ENCODE data around the gene TRMT11. TPM values are rescaled to one million over a fixed set of nuclear protein-coding genes. Genes with fewer than 3 reads are reported as not detected.

TRMT11 gene
- total and polyA plus RNA-seq, 2 experiments from 2014 or later, result 21.0 to 24.2 TPM

DNA sequence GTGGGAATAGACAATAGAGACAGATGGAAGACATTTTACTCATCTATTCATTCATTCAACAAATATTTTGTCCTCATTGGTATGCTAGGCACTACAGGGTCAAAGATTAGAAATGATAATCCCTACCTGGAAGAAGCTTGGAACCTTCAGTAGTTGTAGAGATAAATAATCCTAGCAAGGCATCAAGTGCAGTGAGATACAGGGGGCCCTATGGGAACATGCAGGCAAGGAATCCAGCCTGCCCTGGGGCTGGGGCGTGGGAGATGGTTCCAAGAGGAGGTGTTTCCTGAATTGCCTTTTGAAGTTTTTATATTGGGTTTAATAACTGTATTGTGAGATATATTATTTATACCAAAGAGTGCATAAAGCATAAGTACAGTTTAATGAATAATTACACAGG is 64.5 kb downstream of the TRMT11 start:
- Histone ChIP-seq H3K9ac (no peak overlapping the region), H4K20me1 (ENCODE audit: insufficient read depth) (no peaks in the 10 kb centered on the region; the same call in 1 of the 2 replicates), H3F3A (ENCODE audit: insufficient read depth) (no peaks in the 10 kb centered on the region), H3K9me3 (ENCODE audit: low read depth) (no peaks in the 10 kb centered on the region), H3K9me2 (ENCODE audit: insufficient read depth) (0 out of 2 replicates have a peak, but pooled peaks cover 1% of the 10 kb centered on the region), H3K4me3 (no peak overlapping the region), H3K27ac (no peak overlapping the region), H2AFZ (no peak overlapping the region), H3K79me2 (ENCODE audit: insufficient read depth) (no peaks in the 10 kb centered on the region), H3K27me3 (replicated peaks; ENCODE audit: insufficient read depth) (no peaks in the 10 kb centered on the region), H3K4me2 (ENCODE audit: unreplicated experiment) (no peak overlapping the region), H3K36me3 (ENCODE audit: low read depth) (no peaks in the 10 kb centered on the region), H3K4me1 (ENCODE audit: insufficient read depth) (no peaks in the 10 kb centered on the region)
- in situ Hi-C loops (cut with MboI), result no loop called here
- DNase-seq, result no peak
- WGBS, 2 experiments (ENCODE audit: low coverage in 1 of 2, low lambda C conversion rate in 2 of 2, missing lambda C conversion rate in 2 of 2), result 95 to 97% methylated on average over 1 of the region's 1 CpG
- TF ChIP-seq EZH2 (IDR thresholded peaks at IDR 0.05; ENCODE audit: insufficient read depth, poor library complexity, severe bottlenecking) (no peak), EZH2phosphoT487 (IDR thresholded peaks at IDR 0.05; ENCODE audit: insufficient read depth, low read depth) (no peak)

DNA sequence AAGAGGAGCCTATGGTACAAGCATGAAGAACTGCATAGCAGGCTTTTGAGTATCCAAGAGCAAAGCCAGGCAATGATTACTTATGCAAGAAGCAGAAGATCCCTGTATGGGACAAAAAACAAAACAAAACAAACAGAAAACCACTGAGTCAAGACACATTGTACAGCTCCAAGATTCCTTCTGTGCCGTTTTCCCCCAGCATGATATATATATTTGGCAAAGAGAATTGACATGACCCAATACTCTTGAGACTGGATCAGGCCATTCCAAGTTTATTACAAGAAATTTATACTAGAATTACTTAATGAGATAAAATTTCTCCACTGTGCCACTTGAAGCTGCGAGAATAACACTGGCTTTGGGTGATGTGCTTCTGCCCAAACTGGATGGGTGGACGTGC is 65.5 kb downstream of the TRMT11 start:
- 0 out of 2 replicates have a peak, but pooled peaks cover 3% of the 10 kb centered on the region for H3K9me2 ChIP-seq (ENCODE audit: insufficient read depth)
- WGBS, 2 experiments (ENCODE audit: low coverage in 1 of 2, low lambda C conversion rate in 2 of 2, missing lambda C conversion rate in 2 of 2), result 66 to 74% methylated on average over 3 of the region's 3 CpGs
- in situ Hi-C loops (cut with MboI), result no loop called here
- no peak overlapping the region for H2AFZ ChIP-seq
- no peak overlapping the region for H3K4me2 ChIP-seq (ENCODE audit: unreplicated experiment)
- H3K4me1 ChIP-seq (ENCODE audit: insufficient read depth), result no peaks in the 10 kb centered on the region
- TF ChIP-seq EZH2phosphoT487 (IDR thresholded peaks at IDR 0.05; ENCODE audit: insufficient read depth, low read depth) (no peak), EZH2 (IDR thresholded peaks at IDR 0.05; ENCODE audit: insufficient read depth, poor library complexity, severe bottlenecking) (no peak)
- no peak overlapping the region for H3K27ac ChIP-seq
- DNase-seq, result no peak
- H3K79me2 ChIP-seq (ENCODE audit: insufficient read depth), result no peaks in the 10 kb centered on the region
- H3F3A ChIP-seq (ENCODE audit: insufficient read depth), result no peaks in the 10 kb centered on the region
- no peak overlapping the region for H3K9ac ChIP-seq
- H3K36me3 ChIP-seq (ENCODE audit: low read depth), result no peaks in the 10 kb centered on the region
- no peak overlapping the region for H3K4me3 ChIP-seq
- no peaks in the 10 kb centered on the region for H3K27me3 ChIP-seq (replicated peaks; ENCODE audit: insufficient read depth)
- H3K9me3 ChIP-seq (ENCODE audit: low read depth), result no peaks in the 10 kb centered on the region
- H4K20me1 ChIP-seq (ENCODE audit: insufficient read depth), result no peaks in the 10 kb centered on the region; the same call in 1 of the 2 replicates

DNA sequence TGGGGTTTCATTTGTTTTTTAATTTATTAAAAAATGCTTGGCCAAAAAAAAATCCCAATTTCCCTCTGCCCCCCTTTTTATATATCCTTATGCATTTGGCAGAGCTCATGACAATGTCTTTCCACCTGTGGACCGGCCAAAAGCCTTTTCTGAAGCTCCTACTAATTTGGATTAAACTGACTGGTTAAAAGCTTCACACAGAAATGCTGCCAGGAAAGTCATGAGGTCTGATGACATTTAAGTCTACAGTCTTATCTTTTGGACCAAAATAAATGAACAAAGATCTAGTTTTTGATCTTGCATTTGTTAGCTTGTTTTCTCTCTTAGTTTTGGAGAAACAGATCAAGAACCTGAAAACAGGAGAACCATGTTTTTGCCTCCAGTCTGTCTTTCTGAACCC is 66.1 kb downstream of the TRMT11 start:
- no peak overlapping the region for H3K4me2 ChIP-seq (ENCODE audit: unreplicated experiment)
- no peaks in the 10 kb centered on the region for H3F3A ChIP-seq (ENCODE audit: insufficient read depth)
- 45 to 56% methylated on average over 1 of the region's 1 CpG for WGBS, 2 experiments (ENCODE audit: low coverage in 1 of 2, low lambda C conversion rate in 2 of 2, missing lambda C conversion rate in 2 of 2)
- H3K79me2 ChIP-seq (ENCODE audit: insufficient read depth), result no peaks in the 10 kb centered on the region
- H3K9ac ChIP-seq, result no peak overlapping the region
- in situ Hi-C loops (cut with MboI), result no loop called here
- H3K36me3 ChIP-seq (ENCODE audit: low read depth), result no peaks in the 10 kb centered on the region
- H3K27me3 ChIP-seq (replicated peaks; ENCODE audit: insufficient read depth), result no peaks in the 10 kb centered on the region
- 0 out of 2 replicates have a peak, but pooled peaks cover 3% of the 10 kb centered on the region for H3K9me2 ChIP-seq (ENCODE audit: insufficient read depth)
- H3K4me3 ChIP-seq, result no peak overlapping the region
- H2AFZ ChIP-seq, result no peak overlapping the region
- H3K27ac ChIP-seq, result no peak overlapping the region
- no peaks in the 10 kb centered on the region for H3K9me3 ChIP-seq (ENCODE audit: low read depth)
- H3K4me1 ChIP-seq (ENCODE audit: insufficient read depth), result no peaks in the 10 kb centered on the region
- DNase-seq, result no peak
- no peak for TF ChIP-seq EZH2 (IDR thresholded peaks at IDR 0.05; ENCODE audit: insufficient read depth, poor library complexity, severe bottlenecking)
- no peaks in the 10 kb centered on the region; the same call in 1 of the 2 replicates for H4K20me1 ChIP-seq (ENCODE audit: insufficient read depth)

DNA sequence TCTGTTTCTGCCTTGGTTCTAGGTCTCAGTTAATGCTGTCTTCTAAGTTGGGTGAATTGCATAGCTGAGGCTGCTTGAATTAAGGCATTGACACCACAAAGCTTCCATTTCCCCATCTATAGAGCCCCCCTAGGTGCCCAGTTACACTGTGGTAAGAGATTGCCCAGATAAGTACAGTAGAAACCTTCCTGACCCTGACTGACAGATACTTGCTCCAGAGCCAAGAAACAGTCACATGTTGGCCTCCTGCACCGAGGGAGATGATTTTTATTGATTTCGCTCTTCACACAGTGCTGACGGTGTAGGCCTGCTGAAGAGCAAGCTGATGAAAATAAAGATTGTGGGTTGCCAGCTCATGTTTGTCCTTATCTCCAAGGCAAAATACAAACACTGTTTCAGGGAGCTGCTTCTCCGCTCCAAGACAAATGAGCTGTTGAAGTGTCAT is 67.9 kb downstream of the TRMT11 start:
- TF ChIP-seq EZH2 (IDR thresholded peaks at IDR 0.05; ENCODE audit: insufficient read depth, poor library complexity, severe bottlenecking), result no peak
- H3F3A ChIP-seq (ENCODE audit: insufficient read depth), result no peaks in the 10 kb centered on the region
- no peak overlapping the region for H3K4me3 ChIP-seq
- no peaks in the 10 kb centered on the region for H3K9me3 ChIP-seq (ENCODE audit: low read depth)
- in situ Hi-C loops (cut with MboI), result no loop called here
- H3K4me1 ChIP-seq (ENCODE audit: insufficient read depth), result no peaks in the 10 kb centered on the region
- H3K79me2 ChIP-seq (ENCODE audit: insufficient read depth), result no peaks in the 10 kb centered on the region
- no peaks in the 10 kb centered on the region for H3K36me3 ChIP-seq (ENCODE audit: low read depth)
- H3K4me2 ChIP-seq (ENCODE audit: unreplicated experiment), result no peak overlapping the region
- H3K9me2 ChIP-seq (ENCODE audit: insufficient read depth), result 0 out of 2 replicates have a peak, but pooled peaks cover 3% of the 10 kb centered on the region
- H3K9ac ChIP-seq, result no peak overlapping the region
- 67 to 69% methylated on average over 4 of the region's 4 CpGs for WGBS, 2 experiments (ENCODE audit: low coverage in 1 of 2, low lambda C conversion rate in 2 of 2, missing lambda C conversion rate in 2 of 2)
- no peak overlapping the region for H3K27ac ChIP-seq
- H4K20me1 ChIP-seq (ENCODE audit: insufficient read depth), result no peaks in the 10 kb centered on the region; the same call in 1 of the 2 replicates
- no peak overlapping the region for H2AFZ ChIP-seq
- no peaks in the 10 kb centered on the region for H3K27me3 ChIP-seq (replicated peaks; ENCODE audit: insufficient read depth)
- no peak for DNase-seq

DNA sequence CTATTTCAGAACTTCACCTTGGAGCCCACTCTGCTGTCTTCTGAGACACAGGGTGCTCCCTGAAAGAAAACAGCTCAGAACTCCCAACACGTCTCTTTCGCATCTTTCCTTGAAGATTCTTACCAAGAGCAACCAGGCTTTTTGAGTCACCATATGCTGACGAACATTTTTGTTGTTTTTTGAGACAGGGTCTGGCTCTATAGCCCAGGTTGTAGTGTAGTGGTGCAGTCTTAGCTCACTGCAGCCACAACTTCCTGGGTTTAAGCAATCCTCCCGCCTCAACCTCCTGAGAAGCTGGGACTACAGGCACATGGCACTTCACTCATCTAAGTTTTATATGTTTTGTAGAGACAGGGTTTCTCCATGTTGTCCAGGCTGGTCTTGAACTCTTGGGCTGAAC is 68.5 kb downstream of the TRMT11 start:
- no peak overlapping the region for H3K4me3 ChIP-seq
- no peaks in the 10 kb centered on the region for H3K27me3 ChIP-seq (replicated peaks; ENCODE audit: insufficient read depth)
- H3K36me3 ChIP-seq (ENCODE audit: low read depth), result no peaks in the 10 kb centered on the region
- WGBS, 2 experiments (ENCODE audit: low coverage in 1 of 2, low lambda C conversion rate in 2 of 2, missing lambda C conversion rate in 2 of 2), result 64 to 69% methylated on average over 4 of the region's 4 CpGs
- in situ Hi-C loops (cut with MboI), result no loop called here
- no peak for DNase-seq
- no peaks in the 10 kb centered on the region for H3K79me2 ChIP-seq (ENCODE audit: insufficient read depth)
- H3K4me2 ChIP-seq (ENCODE audit: unreplicated experiment), result no peak overlapping the region
- no peak overlapping the region for H3K9ac ChIP-seq
- no peaks in the 10 kb centered on the region for H3K9me3 ChIP-seq (ENCODE audit: low read depth)
- TF ChIP-seq EZH2 (IDR thresholded peaks at IDR 0.05; ENCODE audit: insufficient read depth, poor library complexity, severe bottlenecking) (no peak), EZH2phosphoT487 (IDR thresholded peaks at IDR 0.05; ENCODE audit: insufficient read depth, low read depth) (no peak)
- H3K9me2 ChIP-seq (ENCODE audit: insufficient read depth), result 0 out of 2 replicates have a peak, but pooled peaks cover 3% of the 10 kb centered on the region
- H4K20me1 ChIP-seq (ENCODE audit: insufficient read depth), result no peaks in the 10 kb centered on the region; the same call in 1 of the 2 replicates
- no peak overlapping the region for H3K27ac ChIP-seq
- H2AFZ ChIP-seq, result no peak overlapping the region
- no peaks in the 10 kb centered on the region for H3K4me1 ChIP-seq (ENCODE audit: insufficient read depth)
- H3F3A ChIP-seq (ENCODE audit: insufficient read depth), result no peaks in the 10 kb centered on the region
